ENCODE results near the gene ILDR2.

ILDR2 gene

DNA sequence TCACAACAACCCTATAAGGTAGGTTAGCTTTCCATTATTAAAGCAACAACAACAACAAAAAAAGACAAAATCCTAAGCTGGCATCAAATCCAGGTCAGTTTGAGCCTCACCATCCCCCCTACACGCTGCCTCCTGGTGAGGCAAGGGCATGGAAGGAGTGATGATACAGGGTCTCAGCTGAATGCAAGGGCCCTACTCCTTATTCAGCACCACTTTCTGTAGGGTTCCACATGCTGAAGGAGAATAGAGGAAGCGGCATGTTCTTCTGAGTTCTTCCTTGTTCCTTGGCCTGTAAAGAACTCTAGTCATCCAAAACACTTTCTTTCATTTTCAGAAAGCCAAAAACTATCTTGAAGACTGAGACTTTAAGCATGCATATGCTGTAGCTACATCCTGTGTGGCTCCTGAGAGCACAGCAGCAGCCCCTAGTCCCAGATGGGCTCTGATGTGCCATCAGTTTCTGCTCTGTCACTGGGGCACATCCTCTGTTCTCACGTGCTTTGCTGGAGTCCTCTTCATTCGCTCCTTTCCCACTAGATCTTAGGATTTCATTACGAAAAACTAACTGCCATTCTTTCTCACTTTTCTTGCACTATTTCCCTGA is 6.2 kb downstream of the ILDR2 start:
- no peak for DNase-seq

- DNase-seq: no peak
Observed at GRCh38 chr1:166960858-166961474, 14.4 kb downstream of the ILDR2 start.

GRCh38 chr1:166956872-166957271 is 18.5 kb downstream of the ILDR2 start:
- DNase-seq: no peak

GRCh38 chr1:166956057-166956850 is 19.1 kb downstream of the ILDR2 start:
- DNase-seq: no peak

DNA sequence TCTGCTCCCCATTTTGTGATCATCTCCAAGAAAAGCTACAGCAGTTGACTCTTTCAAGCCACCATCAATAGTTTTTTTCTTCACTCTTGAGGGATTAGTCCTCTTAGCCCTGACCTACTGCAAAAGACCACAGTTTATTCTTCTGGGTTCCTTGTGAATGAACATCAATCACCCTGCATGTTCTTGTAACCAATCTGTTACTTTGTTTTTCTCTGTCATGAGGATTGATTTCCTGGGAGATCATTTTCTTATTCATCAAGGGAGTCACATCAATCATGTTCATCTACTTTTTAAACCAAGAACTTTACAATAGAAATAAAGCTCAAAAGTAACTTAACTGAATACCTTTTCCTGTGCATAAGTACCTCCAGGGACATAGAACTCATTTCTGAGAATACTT is 21.8 kb downstream of the ILDR2 start:
- no peak for DNase-seq

DNA sequence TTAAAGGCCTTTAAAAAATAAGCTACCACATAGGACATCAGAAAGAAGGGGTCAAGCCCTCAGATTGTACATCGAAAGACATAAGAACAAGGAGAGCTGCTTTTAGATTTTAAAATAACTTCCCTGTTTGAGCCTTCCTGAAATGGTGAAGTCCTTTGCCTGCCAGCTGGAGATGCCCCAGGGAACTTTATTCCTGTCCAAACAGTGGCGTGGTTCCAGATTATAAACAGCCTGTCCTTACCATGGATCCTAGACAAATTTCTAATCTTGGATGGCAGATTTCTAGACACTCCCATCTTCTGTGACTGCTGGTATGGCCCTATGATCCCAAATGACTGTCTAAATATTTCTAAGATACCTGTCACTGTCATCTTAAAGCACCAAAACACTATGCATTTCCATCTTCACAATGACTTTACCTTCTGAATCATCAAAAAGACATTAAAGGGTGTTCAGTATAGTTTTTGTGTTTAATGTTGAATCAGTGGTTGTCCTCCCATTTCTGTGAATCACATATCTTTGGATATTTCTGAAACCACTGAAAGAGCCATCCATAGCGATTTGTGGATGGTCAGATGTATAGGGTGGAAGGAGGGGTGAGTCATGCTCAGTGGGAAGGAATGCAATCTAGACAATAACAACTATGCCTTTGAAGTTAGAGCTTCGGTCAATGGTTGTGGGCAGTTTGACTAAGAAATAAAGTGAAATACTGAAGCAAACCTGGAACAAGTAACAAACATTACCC is 23.2 kb downstream of the ILDR2 start:
- DNase-seq: no peak

- no peak for DNase-seq
Observed at GRCh38 chr1:166951050-166951449, 24.3 kb downstream of the ILDR2 start.

DNA sequence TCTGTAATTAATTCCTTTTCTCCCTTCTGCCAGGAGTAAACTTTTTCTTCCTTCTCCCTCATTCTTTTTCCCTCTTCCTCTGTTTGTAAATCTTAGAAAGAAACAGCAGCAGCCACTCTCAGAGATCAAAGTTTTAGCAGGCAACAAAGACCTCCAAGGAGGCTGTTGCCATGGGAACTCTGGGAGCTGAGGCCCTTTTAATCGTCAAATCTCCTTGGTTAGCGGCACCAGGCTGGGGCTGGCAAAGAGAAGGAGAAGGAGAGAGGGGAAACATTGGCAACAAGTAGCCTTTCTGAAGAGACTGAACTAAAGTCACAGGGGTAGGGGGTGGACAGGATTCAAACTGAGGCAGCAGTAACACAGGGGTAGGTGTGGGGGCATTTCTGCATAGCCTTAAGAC is 25.2 kb downstream of the ILDR2 start:
- no peak for DNase-seq

GRCh38 chr1:166948856-166949350 is 26.4 kb downstream of the ILDR2 start:
- DNase-seq: no peak

DNA sequence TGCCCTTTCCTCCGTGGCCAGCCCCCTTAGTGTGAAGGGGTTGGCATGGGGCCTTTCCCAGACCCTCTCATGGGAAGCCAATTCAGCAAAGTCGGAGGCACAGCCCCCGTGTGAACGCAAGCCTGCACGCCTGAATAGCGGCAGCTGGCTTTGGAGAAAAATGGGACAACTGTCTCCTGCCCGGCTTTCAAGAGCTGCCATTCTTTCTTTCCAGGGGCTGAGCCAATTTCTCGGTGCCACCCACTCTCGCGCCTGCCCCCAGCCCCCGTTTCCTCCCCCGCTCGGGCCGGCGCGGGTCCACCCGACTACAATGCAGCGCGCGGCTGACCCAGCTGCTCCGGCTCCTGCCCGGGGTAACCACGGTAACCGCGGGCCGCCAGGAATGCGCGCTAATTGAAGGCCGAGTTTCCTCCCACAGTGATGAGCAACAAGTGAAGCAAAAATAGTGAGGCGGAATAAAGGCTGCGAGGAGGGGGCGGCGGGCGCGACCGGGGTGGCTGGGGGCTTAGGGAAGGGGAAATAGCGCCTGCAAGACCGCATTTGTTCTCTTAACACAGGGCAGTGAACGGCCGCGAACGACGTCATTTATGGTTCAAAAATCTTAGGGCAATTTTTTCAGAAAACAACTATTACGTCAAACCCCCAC is 27.8 kb downstream of the ILDR2 start:
- peak; percentile 51 for DNase-seq

GRCh38 chr1:166944186-166944967 is 31.0 kb downstream of the ILDR2 start:
- DNase-seq: no peak

- no peak for DNase-seq
Observed at GRCh38 chr1:166939741-166940375, 35.5 kb downstream of the ILDR2 start.

- no peak for DNase-seq
Observed at GRCh38 chr1:166937962-166938361, 37.4 kb downstream of the ILDR2 start.

GRCh38 chr1:166937329-166937728 is 38.0 kb downstream of the ILDR2 start:
- DNase-seq: no peak

GRCh38 chr1:166933633-166934032 is 41.7 kb downstream of the ILDR2 start:
- no peak for DNase-seq

DNA sequence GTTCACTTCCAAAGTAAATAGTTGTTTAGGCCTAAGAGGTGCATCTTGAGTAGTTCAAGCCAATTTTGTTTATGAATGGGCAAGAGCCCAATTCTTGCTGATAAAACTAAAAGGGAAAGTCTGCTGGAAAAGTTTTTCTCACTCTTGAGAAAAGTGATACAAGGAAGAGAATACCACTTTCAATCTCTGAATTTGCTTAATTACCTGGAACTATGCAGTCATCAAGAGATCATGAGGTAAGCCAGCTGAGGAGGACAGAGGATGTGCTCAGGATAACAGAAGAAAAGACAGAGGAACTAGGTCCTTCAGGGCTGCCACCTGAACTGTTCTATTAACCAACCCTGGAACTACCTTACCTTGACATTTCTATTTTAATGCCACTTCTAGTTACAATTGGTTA is 42.2 kb downstream of the ILDR2 start:
- no peak for DNase-seq

DNA sequence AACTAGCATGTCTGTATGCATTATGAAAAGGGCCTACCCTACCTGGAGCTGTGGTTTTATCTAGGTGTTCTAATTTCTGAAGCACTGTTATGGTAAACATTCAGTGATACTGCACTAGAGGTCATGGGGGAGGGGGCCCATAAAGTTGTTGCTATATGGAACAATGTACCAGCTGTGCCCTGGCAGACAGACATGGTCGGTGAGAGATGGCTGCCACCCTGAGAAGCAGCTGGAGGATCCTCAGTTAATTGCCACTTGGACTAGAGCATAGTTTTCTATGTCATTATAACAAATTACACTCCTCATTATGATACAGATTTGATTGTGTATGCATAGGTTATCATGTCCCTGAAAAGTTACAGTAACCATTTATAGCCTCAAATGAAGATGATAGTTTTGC is 45.4 kb downstream of the ILDR2 start:
- DNase-seq: no peak

GRCh38 chr1:166927701-166928100 is 47.6 kb downstream of the ILDR2 start:
- no peak for DNase-seq

- no peak for DNase-seq
Observed at GRCh38 chr1:166925810-166926478, 49.4 kb downstream of the ILDR2 start.

DNA sequence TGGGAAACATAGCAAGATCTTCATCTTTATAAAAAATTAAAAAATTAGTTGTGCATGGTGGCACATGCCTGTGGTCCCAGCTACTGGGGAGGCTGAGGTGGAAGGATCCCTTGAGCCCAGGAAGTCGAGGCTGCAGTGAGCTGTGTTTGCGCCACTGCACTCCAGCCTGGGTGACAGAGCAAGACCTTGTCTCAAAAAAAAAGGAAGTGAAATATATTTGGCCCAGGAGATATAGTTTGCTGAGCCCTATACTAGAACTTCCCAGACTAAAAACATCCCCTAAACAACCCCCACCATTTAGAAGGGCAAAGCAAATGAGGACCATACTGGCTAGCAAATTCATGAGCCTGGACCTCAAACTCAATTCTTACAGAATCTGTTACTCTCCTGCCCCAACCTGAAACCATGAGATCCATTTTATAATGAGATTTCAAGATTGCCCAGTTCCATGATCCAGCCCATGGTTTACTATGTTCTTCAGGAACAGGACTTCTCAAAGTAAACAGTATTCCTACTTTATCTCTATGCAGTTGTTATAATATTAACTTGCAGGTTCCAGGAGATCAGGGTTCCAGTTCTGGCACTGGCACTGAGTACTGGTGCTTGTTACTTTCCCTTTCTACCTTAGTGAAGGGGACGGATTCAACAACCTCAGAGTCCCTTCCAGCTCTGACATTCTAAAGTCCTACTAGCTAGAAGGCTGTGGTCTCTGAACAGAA is 50.4 kb downstream of the ILDR2 start:
- no peak for DNase-seq
